NCI-H128 (cell line): Measurements from ENCODE around the gene ODF2L.

Experiments
- DNase-seq: peaks from one replicate; lab custom pipeline; 2025; ENCODE audit not compliant: unreplicated experiment; lab: John Stamatoyannopoulos, UW

The ODF2L gene

GRCh38 chr1:86318436-86318835 is 77.7 kb downstream of the ODF2L start:
- no peak for DNase-seq

GRCh38 chr1:86317926-86318325 is 78.2 kb downstream of the ODF2L start:
- DNase-seq: no peak

GRCh38 chr1:86305731-86306130 is 90.4 kb downstream of the ODF2L start:
- DNase-seq: no peak

GRCh38 chr1:86303041-86303690 is 93.0 kb downstream of the ODF2L start:
- DNase-seq: no peak
